Measurements from ENCODE around the gene ZCCHC18. TPM values are rescaled to one million over a fixed set of nuclear protein-coding genes. Genes with fewer than 3 reads are reported as not detected.
A peak's percentile ranks its signal among the peaks of the same experiment; 100 is the strongest.

The ZCCHC18 gene
- total RNA-seq, 4 donors from 2014 or later = 1.5 to 12.3 (median 3.7) TPM

DNA sequence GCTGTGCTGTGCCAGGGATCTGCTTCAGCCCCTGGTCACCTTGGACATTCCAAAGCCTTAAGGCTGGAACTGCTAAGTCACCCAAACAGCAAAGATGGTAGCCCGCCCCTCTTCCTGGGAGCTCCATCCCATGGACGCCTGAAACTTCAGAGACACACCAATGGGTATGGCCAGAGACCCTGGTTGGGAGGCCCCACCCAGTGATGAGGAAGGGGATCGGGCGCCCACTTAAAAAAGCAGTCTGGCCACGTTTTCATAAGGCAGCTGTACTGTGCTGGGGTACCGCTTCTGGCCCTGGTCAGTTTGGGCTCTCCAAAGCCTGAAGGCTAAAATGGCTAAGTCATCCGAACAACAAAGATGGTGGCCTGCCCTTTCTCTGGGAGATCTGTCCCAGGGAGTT lies 26.8 kb upstream of the ZCCHC18 start:
- Histone ChIP-seq H3K4me3 (no peak overlapping the region), H3K27me3 (no peaks in the 10 kb centered on the region), H3K36me3 (no peaks in the 10 kb centered on the region), H3K27ac (replicated peaks in 1 of 4) (no peak overlapping the region), H3K4me1 (no peaks in the 10 kb centered on the region), H3K9me3 (no peaks in the 10 kb centered on the region)
- intact Hi-C loops (cut with DNase I) = no loop called here
- 92% methylated on average over 6 of the region's 7 CpGs for WGBS
- TF ChIP-seq POLR2A (IDR thresholded peaks at IDR 0.05; ENCODE audit: low read depth) = no peak
- no peak for DNase-seq (ENCODE audit: extremely low spot score)

DNA sequence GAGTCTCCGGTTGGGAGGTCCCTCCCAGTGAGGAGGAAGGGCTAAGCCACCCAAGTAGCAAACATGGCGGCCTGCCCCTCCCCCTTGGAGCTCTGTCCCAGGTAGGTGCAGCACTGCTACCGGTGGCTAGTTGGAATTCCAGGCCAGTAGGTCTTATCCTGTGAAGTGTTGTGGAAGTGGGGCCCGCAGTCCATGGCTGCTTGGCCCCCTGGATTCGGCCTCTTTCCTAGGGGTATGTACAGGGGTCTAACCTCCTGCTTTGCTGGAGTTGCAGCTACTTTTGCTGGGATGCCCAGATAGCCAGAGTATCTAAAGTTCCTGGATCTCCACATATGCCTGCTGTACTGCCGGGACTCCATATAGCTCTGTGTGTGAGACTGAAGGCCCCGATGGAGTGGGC lies 26.4 kb upstream of the ZCCHC18 start:
- Histone ChIP-seq H3K36me3 (no peaks in the 10 kb centered on the region), H3K4me1 (no peaks in the 10 kb centered on the region), H3K27ac (replicated peaks in 1 of 4) (no peak overlapping the region), H3K4me3 (no peak overlapping the region), H3K9me3 (no peaks in the 10 kb centered on the region), H3K27me3 (no peaks in the 10 kb centered on the region)
- no peak for DNase-seq (ENCODE audit: extremely low spot score)
- WGBS = 84% methylated on average over 6 of the region's 7 CpGs
- intact Hi-C loops (cut with DNase I) = no loop called here
- TF ChIP-seq POLR2A (IDR thresholded peaks at IDR 0.05; ENCODE audit: low read depth) (no peak), EP300 (IDR thresholded peaks at IDR 0.05) (no peak), POLR2AphosphoS5 (IDR thresholded peaks at IDR 0.05) (no peak)
- TF ChIP-seq, protein P1, sequence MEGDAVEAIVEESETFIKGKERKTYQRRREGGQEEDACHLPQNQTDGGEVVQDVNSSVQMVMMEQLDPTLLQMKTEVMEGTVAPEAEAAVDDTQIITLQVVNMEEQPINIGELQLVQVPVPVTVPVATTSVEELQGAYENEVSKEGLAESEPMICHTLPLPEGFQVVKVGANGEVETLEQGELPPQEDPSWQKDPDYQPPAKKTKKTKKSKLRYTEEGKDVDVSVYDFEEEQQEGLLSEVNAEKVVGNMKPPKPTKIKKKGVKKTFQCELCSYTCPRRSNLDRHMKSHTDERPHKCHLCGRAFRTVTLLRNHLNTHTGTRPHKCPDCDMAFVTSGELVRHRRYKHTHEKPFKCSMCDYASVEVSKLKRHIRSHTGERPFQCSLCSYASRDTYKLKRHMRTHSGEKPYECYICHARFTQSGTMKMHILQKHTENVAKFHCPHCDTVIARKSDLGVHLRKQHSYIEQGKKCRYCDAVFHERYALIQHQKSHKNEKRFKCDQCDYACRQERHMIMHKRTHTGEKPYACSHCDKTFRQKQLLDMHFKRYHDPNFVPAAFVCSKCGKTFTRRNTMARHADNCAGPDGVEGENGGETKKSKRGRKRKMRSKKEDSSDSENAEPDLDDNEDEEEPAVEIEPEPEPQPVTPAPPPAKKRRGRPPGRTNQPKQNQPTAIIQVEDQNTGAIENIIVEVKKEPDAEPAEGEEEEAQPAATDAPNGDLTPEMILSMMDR (IDR thresholded peaks at IDR 0.05) = no peak

DNA sequence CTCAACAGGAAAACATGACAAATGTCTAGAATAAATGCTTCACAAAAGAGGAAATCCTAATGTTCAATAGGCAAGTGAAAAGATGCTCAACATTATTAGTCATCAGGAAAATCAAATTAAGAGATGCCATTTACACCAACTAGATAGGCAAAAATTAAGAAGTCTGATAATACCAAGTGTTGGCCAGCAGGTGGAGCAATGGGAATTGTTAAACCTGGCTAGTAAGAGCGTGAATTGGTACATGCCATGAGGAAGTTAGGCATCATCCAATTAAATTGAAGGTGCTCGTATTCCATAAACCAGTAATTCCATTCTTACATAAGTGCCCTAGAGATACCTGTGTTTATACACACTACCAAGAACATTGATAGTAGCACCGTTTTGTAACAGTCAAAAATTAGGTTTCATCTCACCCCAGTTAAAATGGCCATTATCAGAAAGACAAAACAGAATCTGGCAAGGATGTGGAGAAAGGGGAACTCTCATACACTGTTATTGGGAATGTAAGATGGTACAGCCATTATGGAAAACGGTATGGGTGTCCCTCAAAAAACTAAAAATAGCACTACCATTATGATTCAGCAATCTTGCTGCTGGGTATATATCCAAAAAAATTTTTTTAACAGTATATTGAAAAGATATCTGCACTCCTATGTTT lies 14.0 kb upstream of the ZCCHC18 start:
- Histone ChIP-seq H3K4me1 (no peaks in the 10 kb centered on the region), H3K36me3 (no peaks in the 10 kb centered on the region), H3K9me3 (no peaks in the 10 kb centered on the region), H3K27me3 (no peaks in the 10 kb centered on the region), H3K4me3 (no peak overlapping the region), H3K27ac (replicated peaks in 1 of 4) (no peak overlapping the region)
- DNase-seq (ENCODE audit: extremely low spot score) = no peak
- WGBS = under 1% methylated on average over 4 of the region's 4 CpGs
- intact Hi-C loops (cut with DNase I) = no loop called here
- no peak for TF ChIP-seq POLR2A (IDR thresholded peaks at IDR 0.05; ENCODE audit: low read depth)
- TF ChIP-seq, protein P1 (IDR thresholded peaks at IDR 0.05) = peak; percentile 53 to 72 (median 59)
- no peak for TF ChIP-seq POLR2AphosphoS5 (IDR thresholded peaks at IDR 0.05)
- TF ChIP-seq EP300 (IDR thresholded peaks at IDR 0.05) = no peak

DNA sequence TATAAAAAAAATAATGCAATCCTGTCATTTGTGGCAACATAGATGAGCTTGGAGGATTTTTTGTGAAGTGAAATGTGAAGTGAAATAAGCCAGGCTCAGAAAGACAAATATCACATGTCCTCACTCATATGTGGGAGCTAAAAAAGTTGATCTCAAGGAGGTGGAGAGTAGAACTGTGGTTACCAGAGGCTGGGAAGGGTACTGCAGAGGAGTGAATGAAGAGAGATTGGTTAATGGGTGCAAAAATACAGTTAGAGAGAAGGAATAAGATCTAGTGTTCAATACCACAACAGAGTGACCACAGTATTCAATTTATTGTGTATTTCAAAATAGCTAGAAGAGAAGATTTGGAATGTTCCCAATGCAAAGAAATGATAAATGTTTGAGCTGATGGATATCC lies 13.4 kb upstream of the ZCCHC18 start:
- Histone ChIP-seq H3K4me3 (no peak overlapping the region), H3K36me3 (no peaks in the 10 kb centered on the region), H3K27ac (replicated peaks in 1 of 4) (no peak overlapping the region), H3K9me3 (no peaks in the 10 kb centered on the region), H3K27me3 (no peaks in the 10 kb centered on the region), H3K4me1 (no peaks in the 10 kb centered on the region)
- intact Hi-C loops (cut with DNase I) = no loop called here
- TF ChIP-seq POLR2A (IDR thresholded peaks at IDR 0.05; ENCODE audit: low read depth) (no peak), EP300 (IDR thresholded peaks at IDR 0.05) (no peak), POLR2AphosphoS5 (IDR thresholded peaks at IDR 0.05) (no peak)
- TF ChIP-seq, protein P1 (IDR thresholded peaks at IDR 0.05) = no peak
- no peak for DNase-seq (ENCODE audit: extremely low spot score)

DNA sequence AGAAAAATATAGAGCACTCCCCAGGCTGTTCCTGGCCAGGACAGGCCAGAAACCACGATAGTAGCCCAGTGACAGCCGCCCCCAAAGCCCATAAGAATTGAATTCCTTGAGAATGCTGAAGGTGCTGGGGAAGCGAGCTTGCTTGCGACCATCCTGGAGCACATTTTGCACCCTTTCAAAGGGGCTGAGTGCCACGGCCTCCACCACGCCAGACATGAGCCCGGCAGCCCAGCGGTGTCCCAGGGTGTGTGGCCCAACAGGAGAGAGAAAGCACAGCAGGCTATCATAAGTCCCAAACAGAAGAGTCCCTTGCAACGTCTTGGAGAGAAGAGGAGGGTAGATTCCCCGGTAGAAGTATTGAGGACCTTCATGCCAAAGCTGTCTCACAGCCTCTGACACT lies 7.6 kb upstream of the ZCCHC18 start:
- TF ChIP-seq, protein P1 (IDR thresholded peaks at IDR 0.05) = no peak
- TF ChIP-seq POLR2AphosphoS5 (IDR thresholded peaks at IDR 0.05) (no peak), POLR2A (IDR thresholded peaks at IDR 0.05; ENCODE audit: low read depth) (no peak), EP300 (IDR thresholded peaks at IDR 0.05) (no peak)
- Histone ChIP-seq H3K27me3 (no peaks in the 10 kb centered on the region), H3K27ac (replicated peaks in 1 of 4) (no peak overlapping the region), H3K9me3 (no peaks in the 10 kb centered on the region), H3K4me1 (no peaks in the 10 kb centered on the region), H3K36me3 (no peaks in the 10 kb centered on the region), H3K4me3 (no peak overlapping the region)
- WGBS = 67% methylated on average over 10 of the region's 10 CpGs
- intact Hi-C loops (cut with DNase I) = no loop called here
- no peak for DNase-seq (ENCODE audit: extremely low spot score)

All from esophagus muscularis mucosa (tissue), 4 donors.